ENCODE measurements around the gene CYP2A6. TPM values are rescaled to one million over a fixed set of nuclear protein-coding genes. Genes with fewer than 3 reads are reported as not detected.
"Not testable (repeated sequence)": the region's sequence is repeated elsewhere in the genome, so short reads cannot be mapped to it uniquely, and the experiment has no call there.

CYP2A6 gene
- total RNA-seq, 1 experiment from 2014 or later: not detected

DNA sequence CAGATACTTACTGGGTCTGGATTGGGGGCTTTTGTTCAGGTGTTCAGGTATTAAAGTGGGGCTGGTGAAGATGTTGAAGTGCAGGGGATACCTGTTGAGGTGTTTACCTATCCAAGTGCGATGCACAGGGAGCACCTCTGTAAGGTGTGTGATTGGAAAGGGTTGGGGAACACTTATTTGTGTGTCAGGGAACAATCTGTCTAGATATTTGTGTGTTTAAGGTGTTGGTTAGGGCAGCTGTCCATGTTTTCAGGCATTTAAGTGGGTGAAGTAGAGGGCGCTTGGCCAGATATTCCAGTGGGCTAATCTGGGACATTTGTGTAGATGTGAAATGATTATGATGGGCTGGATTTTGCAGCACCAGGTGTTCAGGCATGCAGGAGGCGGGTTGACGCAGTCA is 29.1 kb upstream of the CYP2A6 start:
- peaks cover 28% of the 10 kb centered on the region for H3K27me3 ChIP-seq (ENCODE audit: insufficient read depth, low read depth)
- intact Hi-C loops (cut with micrococcal nuclease; ENCODE audit: unreplicated experiment); DNase-seq; H3K4me1 ChIP-seq (replicated peaks; ENCODE audit: insufficient read depth); H3K9me2 ChIP-seq (ENCODE audit: insufficient read depth); H3K79me2 ChIP-seq (ENCODE audit: low read depth); BruUV-seq (replicated peaks); CTCF ChIA-PET; H4K20me1 ChIP-seq (ENCODE audit: insufficient read depth); H3K27ac ChIP-seq; H3K36me3 ChIP-seq (ENCODE audit: low read depth); H3F3A ChIP-seq (ENCODE audit: insufficient read depth, low read depth); H3K9me3 ChIP-seq (ENCODE audit: insufficient read depth, low read depth); H2AFZ ChIP-seq; H3K4me3 ChIP-seq; H3K4me2 ChIP-seq: not testable (repeated sequence)
- POLR2A ChIA-PET (ENCODE audit: unreplicated experiment): interaction anchor here (0.6 kb wide), 1 partner anchor 205 kb away, joined by 3 read pairs; no protein-coding TSS in a partner anchor

DNA sequence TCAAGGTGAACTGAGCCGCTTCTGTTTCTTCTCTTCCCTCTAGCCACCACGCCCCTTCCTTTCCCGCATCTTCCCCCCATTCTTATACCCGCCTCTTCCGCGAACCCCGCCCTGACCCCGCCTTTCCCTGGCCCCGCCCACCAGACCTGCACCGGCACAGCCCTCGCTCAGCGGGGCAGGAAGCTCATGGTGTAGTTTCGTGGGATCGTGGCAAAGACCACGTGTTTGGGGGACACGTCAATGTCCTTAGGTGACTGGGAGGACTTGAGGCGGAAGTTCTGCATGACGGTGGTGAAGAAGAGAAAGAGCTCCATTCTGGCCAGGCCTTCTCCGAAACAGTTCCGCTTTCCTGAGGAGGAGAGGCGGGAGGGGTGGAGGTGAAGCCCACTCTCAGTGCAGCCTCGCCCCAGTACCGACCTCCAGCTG is 25.3 kb upstream of the CYP2A6 start:
- H3K27ac ChIP-seq; POLR2A ChIA-PET (ENCODE audit: unreplicated experiment); H2AFZ ChIP-seq; H4K20me1 ChIP-seq (ENCODE audit: insufficient read depth); H3K4me3 ChIP-seq; H3K4me2 ChIP-seq; H3K4me1 ChIP-seq (replicated peaks; ENCODE audit: insufficient read depth); H3K79me2 ChIP-seq (ENCODE audit: low read depth); BruUV-seq (replicated peaks); H3K36me3 ChIP-seq (ENCODE audit: low read depth); DNase-seq; intact Hi-C loops (cut with micrococcal nuclease; ENCODE audit: unreplicated experiment); CTCF ChIA-PET; H3K9me3 ChIP-seq (ENCODE audit: insufficient read depth, low read depth); H3K9me2 ChIP-seq (ENCODE audit: insufficient read depth); H3F3A ChIP-seq (ENCODE audit: insufficient read depth, low read depth): not testable (repeated sequence)
- H3K27me3 ChIP-seq (ENCODE audit: insufficient read depth, low read depth): peaks cover 24% of the 10 kb centered on the region

DNA sequence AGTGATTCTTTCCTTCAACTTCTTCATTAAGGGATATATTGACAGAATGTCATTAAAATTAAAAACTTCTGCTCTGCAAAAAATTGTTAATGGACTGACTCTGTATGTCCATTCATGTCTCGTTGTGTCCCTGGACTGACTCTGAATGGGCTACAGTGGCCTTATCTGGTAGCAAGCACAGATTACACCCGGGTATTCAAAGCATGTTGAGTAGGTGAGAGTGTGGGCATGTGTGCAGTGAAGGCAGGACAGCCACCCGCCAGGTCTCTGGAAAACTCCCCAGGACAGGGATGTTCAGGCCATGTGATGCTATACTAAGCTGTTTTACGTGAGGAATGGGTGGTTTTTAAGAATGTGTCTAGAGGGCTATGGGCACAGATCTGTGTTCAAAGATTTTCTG is 24.6 kb upstream of the CYP2A6 start:
- H3K36me3 ChIP-seq (ENCODE audit: low read depth); POLR2A ChIA-PET (ENCODE audit: unreplicated experiment); DNase-seq; H3K9me3 ChIP-seq (ENCODE audit: insufficient read depth, low read depth); H4K20me1 ChIP-seq (ENCODE audit: insufficient read depth); H3K79me2 ChIP-seq (ENCODE audit: low read depth); CTCF ChIA-PET; H3K27ac ChIP-seq; intact Hi-C loops (cut with micrococcal nuclease; ENCODE audit: unreplicated experiment); BruUV-seq (replicated peaks); H3K9me2 ChIP-seq (ENCODE audit: insufficient read depth); H3F3A ChIP-seq (ENCODE audit: insufficient read depth, low read depth); H3K4me3 ChIP-seq; H2AFZ ChIP-seq; H3K4me2 ChIP-seq; H3K4me1 ChIP-seq (replicated peaks; ENCODE audit: insufficient read depth): not testable (repeated sequence)
- H3K27me3 ChIP-seq (ENCODE audit: insufficient read depth, low read depth): peaks cover 24% of the 10 kb centered on the region

DNA sequence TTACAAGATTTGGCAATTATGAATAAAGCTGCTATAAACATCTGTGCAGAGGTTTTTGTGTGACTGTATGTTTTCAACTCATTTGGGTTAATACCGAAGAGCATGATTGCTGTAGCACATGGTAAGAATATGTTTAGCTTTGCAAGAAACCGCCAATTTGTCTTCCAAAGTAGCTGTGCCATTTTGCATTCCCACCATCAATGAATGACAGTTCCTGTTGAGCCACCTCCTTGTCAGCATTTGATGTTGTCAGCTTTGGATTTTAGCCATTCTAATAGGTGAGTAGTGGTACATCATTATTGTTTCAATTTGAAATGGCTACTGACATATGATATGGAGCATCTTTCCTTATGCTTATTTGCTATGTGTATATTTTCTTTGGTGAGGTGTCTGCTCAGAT is 23.6 kb upstream of the CYP2A6 start:
- CTCF ChIA-PET; H2AFZ ChIP-seq; BruUV-seq (replicated peaks); H3K36me3 ChIP-seq (ENCODE audit: low read depth); POLR2A ChIA-PET (ENCODE audit: unreplicated experiment); H3K4me3 ChIP-seq; intact Hi-C loops (cut with micrococcal nuclease; ENCODE audit: unreplicated experiment); H3K4me2 ChIP-seq; DNase-seq; H3K9me2 ChIP-seq (ENCODE audit: insufficient read depth); H3K79me2 ChIP-seq (ENCODE audit: low read depth); H3K4me1 ChIP-seq (replicated peaks; ENCODE audit: insufficient read depth); H3F3A ChIP-seq (ENCODE audit: insufficient read depth, low read depth); H3K27ac ChIP-seq; H4K20me1 ChIP-seq (ENCODE audit: insufficient read depth); H3K9me3 ChIP-seq (ENCODE audit: insufficient read depth, low read depth): not testable (repeated sequence)
- peaks cover 24% of the 10 kb centered on the region for H3K27me3 ChIP-seq (ENCODE audit: insufficient read depth, low read depth)

DNA sequence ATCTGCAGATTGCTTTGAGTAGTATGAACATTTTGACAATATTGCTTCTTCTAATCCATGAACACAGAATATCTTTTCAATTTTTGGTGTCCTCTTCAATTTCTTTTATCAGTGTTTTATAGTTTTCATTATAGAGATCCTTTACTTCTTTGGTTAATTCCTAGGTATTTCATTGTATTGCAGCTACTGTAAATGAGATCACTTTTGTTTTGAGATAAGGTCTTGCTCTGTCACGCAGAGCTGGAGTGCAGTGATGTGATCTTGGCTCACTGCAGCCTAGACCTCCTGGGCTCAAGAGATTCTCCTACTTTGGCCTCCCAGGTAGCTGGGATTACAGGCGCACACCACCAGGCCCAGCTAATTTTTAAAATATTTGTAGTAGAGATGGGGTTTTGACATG is 22.0 kb upstream of the CYP2A6 start:
- H3K4me2 ChIP-seq: no peak overlapping the region
- POLR2A ChIA-PET (ENCODE audit: unreplicated experiment): interaction anchor here (0.6 kb wide), 1 partner anchor 49 kb away, joined by 4 read pairs; no protein-coding TSS in a partner anchor
- intact Hi-C loops (cut with micrococcal nuclease; ENCODE audit: unreplicated experiment): no loop called here
- BruUV-seq (replicated peaks): no TSS peak
- H3K9me3 ChIP-seq (ENCODE audit: insufficient read depth, low read depth): no peaks in the 10 kb centered on the region
- no peak overlapping the region for H3K4me3 ChIP-seq
- H3K27me3 ChIP-seq (ENCODE audit: insufficient read depth, low read depth): peaks cover 13% of the 10 kb centered on the region
- no peak overlapping the region for H2AFZ ChIP-seq
- CTCF ChIA-PET: no interaction called here
- H3K79me2 ChIP-seq (ENCODE audit: low read depth): no peaks in the 10 kb centered on the region
- TF ChIP-seq EZH2 (IDR thresholded peaks at IDR 0.05; ENCODE audit: low read depth): no peak
- TF ChIP-seq, protein P1, sequence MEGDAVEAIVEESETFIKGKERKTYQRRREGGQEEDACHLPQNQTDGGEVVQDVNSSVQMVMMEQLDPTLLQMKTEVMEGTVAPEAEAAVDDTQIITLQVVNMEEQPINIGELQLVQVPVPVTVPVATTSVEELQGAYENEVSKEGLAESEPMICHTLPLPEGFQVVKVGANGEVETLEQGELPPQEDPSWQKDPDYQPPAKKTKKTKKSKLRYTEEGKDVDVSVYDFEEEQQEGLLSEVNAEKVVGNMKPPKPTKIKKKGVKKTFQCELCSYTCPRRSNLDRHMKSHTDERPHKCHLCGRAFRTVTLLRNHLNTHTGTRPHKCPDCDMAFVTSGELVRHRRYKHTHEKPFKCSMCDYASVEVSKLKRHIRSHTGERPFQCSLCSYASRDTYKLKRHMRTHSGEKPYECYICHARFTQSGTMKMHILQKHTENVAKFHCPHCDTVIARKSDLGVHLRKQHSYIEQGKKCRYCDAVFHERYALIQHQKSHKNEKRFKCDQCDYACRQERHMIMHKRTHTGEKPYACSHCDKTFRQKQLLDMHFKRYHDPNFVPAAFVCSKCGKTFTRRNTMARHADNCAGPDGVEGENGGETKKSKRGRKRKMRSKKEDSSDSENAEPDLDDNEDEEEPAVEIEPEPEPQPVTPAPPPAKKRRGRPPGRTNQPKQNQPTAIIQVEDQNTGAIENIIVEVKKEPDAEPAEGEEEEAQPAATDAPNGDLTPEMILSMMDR (conservative IDR thresholded peaks at IDR 0.05): no peak
- H3K9me2 ChIP-seq (ENCODE audit: insufficient read depth): no peaks in the 10 kb centered on the region
- no peaks in the 10 kb centered on the region for H3F3A ChIP-seq (ENCODE audit: insufficient read depth, low read depth)
- H3K36me3 ChIP-seq (ENCODE audit: low read depth): no peaks in the 10 kb centered on the region
- H3K27ac ChIP-seq: no peak overlapping the region
- no peak for DNase-seq
- no peaks in the 10 kb centered on the region for H4K20me1 ChIP-seq (ENCODE audit: insufficient read depth)
- H3K4me1 ChIP-seq (replicated peaks; ENCODE audit: insufficient read depth): no peaks in the 10 kb centered on the region

Data from PC-9 (cell line).